Stimulated activated CD8-positive, alpha-beta memory T cell treated with anti-CD3 and anti-CD28 coated beads, Interleukin-2, amount 100 ng/mL, for 1 hour (primary cell): Measurements from ENCODE around the gene KAT6B.

Experiments
- DNase-seq, 2 donors: peaks; one replicate each; pipeline ENCODE4 v3.0.0-alpha.2; 2020; ENCODE audit warnings: low read depth in 2 of 2

KAT6B gene

DNA sequence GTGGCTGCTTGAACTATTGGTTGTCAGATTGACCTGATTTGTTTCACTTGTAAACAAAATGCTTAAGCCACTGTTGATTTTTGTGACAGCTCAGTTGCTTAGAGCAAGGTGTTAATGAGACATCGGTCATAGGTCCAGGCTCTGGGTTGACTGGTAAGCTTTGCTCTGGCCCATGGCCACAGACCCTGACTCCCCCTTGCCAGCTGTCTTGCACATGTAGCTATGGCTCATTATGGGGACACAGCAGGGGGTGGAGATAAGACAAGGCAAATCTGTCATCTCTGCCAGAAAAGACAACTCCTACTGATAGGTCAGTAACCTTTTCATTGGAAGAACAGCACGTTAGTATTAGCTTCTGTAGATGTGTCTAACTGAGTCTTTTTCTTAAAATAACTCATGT lies 95.3 kb downstream of the KAT6B start:
- DNase-seq: no peak

DNA sequence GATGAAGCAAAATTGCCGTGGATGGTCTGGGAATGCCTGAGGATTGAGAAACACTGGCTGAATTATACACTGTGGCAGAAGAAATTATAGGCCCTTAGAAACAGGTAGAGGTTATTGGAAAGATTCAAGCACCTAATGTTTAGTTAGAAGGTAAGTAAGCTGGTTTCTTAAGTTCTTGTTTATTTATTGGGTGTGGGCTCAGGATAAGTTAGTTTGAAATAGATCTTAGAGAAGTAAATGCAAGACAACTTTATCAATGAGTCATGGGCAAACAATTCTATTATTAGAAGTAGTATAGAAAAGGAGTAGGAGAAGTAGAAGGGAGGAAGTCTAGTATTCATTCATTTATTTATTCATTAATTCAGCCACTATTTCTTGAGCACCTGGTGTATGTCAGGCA lies 96.5 kb downstream of the KAT6B start:
- no peak for DNase-seq

- no peak for DNase-seq
Measured at GRCh38 chr10:74923556-74923955, 97.2 kb downstream of the KAT6B start.

- no peak for DNase-seq
Measured at GRCh38 chr10:74924251-74924963, 98.0 kb downstream of the KAT6B start.

GRCh38 chr10:74925291-74925690 lies 98.9 kb downstream of the KAT6B start:
- no peak for DNase-seq

DNA sequence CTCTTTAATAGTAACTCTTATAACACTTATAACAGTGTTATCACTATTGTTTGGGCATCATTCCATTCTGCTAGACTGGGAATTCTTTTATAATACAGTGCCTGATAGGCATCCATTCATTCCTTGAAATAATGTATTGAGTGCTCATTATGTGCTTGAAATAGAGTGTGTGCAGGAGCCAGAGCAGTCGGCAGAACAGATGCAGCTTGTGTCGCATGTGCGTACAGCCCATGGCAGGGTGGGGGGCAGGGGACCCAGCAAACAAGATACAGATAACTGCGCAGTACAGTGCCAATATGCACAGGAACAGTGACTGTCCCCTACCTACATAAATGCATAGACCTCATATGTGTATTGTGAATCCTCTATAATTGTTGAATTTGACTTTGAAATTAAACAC lies 99.3 kb downstream of the KAT6B start:
- no peak for DNase-seq

DNA sequence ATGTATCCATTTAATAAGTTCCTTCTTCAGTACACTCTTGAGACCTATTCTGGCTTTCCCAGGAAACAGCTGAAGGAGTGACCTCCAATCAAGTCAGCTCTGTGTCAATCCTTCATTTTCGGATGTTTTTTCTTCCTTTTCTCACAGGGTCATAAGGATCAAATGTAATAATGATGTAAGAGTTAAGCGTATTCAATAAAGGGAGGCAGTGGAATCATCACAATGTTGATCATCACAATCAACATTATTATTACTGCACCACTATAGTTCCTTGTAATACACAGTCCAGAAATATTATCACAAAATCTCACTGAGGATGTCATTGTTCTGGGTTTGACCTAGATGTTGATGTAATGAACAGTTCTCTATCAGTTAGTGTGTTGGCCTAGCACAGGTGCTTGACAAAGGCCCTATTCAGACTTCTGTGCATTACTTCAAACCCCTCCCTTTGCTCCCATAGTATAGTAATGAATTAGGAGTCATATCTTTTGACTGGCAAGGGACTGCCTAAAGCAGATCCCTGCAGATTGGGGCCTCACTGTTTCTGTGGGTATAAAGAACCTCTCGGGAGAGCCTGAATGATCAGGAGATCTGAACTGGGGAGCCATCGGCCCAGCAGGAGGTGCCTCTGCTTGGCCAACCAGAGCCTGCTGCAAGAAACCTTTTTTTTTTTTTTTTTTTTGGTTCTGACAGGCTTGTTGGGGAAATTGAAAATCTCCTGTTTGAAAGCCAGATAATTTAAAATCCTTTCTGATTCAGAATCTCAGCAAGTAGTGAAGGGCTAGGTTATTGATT lies 100.6 kb downstream of the KAT6B start:
- no peak for DNase-seq

GRCh38 chr10:74927701-74928100 lies 101.3 kb downstream of the KAT6B start:
- DNase-seq: no peak

GRCh38 chr10:74928742-74929191 lies 102.4 kb downstream of the KAT6B start:
- DNase-seq: no peak

GRCh38 chr10:74929197-74929596 lies 102.8 kb downstream of the KAT6B start:
- no peak for DNase-seq

GRCh38 chr10:74930965-74931364 lies 104.6 kb downstream of the KAT6B start:
- no peak for DNase-seq

GRCh38 chr10:74932648-74933047 lies 106.2 kb downstream of the KAT6B start:
- DNase-seq: no peak

DNA sequence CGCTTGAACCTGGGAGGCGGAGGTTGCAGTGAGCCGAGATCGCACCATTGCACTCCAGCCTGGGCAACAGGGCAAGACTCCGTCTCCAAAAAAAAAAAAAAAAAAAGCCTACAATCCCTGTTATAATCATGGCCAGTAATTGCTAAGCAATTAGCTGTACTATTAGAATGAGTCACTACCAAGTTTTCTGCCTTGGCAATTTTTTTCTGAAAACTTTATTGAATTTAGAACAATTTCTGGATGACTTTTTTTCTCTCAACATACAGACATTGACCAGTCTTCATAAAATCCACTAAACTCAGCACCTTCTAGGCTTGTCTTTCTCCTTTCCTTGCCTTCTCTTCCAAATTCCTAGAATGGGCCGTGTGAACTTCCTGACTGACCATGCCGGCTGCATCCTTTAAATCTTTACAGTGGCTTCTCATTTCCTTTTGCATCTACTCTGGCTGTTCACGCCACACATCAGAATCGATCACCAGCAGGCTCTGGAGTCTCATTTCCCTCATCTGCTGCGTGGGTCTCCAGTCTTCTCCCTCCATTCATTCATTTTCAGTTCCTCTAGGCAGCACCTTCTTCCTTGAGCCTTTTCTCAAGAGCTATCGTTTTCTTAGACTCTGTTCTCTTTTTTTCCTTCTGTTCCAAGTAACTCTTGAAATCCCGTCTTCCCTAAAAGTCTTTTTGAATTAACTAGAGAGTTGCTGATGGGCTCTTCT lies 107.9 kb downstream of the KAT6B start:
- DNase-seq: no peak

DNA sequence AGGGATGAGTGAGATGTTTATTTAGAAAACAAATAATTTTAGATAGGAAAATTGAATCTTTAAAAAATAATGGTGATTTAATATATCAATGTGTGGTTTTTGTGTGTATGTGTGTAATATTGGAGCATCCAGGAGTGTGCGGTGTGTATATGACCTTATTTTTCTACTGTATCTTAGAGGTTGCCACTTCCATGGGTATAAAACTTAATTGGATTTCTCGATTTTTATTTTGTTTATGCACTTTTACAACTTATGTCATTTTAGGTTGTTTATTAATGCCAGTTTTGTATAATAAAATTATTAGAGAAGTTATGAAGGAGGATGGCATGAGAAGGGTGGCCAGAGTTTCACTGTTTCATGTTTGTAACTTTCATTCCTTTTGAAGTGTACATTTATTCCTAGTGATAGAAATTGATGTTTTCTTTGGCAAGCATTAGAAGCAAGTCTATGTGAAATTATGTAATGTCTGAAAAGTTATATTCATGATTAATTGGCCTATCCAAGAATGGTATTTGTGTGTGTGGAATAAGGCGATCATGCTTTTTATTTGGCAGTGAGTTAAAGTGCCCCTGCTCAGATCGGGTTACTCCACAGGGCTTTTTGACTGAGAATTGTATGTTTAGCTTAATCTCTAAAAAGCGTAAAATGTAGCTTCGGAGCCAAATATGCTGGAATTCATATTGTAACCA lies 110.3 kb downstream of the KAT6B start:
- no peak for DNase-seq

GRCh38 chr10:74937266-74937856 lies 111.0 kb downstream of the KAT6B start:
- DNase-seq: no peak

DNA sequence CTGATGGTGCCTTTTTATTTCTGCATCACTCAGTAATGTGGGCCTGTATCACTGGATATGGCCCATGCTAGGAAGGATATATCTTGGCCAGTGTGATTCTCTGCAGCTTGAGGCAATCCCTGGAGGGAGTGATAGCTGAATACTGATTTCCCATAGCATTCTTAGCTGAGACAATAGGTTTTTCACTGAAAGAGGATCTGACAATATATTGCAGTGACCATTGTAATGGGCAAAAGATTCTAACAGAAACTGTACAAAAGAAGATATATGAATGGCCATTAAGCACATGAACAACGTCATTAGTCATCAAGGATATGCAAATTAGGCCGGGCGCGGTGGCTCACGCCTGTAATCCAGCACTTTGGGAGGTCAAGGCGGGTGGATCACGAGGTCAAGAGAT lies 117.8 kb downstream of the KAT6B start:
- no peak for DNase-seq

DNA sequence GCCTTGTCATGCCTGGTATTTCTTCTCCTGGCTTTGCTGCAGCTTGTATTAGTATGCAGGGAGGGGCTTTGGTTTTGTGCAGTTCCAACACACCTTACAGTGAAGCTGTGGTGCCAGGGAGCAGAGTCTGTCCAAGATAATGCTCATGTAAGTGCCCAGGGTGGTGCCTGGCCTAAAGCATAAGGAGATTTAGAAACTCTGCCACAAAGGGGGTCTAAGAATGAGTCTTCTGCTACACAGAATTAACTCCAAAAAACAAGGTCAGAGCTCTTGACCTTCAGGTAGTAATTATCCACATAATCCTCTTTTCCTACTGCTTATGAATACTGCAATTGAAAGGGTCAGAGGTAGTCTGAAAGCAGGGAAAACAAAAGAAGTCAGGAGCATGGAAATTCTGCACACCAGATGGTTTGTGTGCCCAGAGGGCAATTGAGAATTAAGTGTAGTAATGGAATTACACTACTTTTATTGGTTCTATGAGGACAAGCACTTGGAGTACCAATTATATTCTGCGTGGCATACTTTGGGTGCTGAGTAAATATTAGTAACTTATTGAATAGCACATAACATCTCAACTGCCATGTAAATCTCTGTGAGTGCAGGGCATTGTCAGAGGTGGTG lies 121.5 kb downstream of the KAT6B start:
- no peak for DNase-seq

DNA sequence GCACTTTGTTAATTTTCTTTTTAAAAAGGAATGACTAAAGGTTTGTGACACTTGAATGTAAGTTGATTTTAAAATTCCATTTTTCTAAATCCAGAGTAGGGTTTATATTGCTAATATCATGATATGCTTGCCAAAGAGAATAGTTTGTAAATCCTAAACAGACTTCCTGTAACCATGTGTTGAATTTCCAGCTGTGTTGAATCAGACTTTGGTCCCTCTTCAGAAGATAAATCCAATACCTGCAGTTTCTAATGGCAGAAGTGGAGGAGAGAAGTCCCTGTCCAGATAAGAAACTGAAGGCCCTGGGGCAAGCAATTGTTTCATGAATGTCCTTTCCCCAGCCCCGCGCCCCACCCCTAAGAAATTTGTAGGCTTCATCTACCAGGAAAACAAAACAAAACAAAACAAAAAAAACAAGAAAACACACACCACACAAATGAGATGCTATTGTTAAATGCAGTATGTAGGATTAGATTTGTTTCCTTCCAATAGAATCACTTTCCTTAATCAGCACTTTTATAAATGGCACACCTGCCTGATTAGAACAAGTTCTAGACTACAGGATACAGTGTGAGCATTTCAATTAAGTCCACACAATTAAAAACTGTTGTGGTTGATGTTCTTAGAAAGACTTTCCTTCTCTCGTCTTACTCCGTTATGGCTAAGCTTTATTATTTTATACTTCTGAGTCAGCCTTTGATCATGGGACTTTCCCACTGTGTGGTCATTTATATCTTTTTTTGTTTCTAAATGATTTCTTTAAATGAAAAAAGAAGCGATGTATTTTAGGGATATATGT lies 122.8 kb downstream of the KAT6B start:
- DNase-seq: no peak

DNA sequence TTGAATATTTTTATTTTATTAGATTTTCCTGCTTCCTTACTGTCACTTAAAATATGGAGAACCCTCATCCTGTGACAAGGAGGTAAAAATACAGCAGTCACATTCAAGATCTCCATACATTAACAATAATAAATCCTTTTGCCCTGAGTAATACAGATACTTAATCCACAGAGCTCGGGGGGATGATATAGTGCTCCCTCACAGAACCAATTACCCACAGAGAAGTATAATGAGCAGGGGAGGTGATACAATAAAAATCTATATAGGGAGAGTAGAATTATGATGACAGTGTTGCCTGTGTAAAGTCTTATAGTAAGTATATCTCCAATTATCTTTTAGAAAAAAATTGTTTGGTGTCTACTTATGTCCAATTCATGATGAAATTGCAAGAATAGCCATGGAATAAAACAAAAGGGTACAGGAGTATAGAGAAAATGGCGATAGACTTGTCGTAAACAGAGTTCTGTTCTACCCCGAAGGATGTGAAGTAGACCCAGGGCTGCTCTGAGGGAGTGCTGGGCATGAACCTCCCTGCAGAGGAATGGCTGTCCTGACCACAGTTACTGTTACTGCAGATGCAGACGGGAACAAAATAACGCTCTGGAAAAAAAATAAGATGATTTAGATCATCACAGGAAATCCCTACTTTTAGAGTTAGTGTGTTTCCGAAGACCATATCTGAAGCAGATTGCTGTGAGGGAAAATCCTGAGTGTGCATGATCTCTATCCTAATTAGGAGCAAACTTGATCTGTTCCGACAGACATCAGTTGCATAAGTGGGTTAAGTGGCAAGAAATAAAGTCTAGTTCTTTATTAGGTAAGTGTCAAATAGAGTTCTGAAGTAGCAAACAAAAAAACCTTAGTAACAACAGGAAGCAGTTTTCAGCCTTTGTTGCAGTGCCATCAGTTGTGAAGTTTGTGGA lies 123.7 kb downstream of the KAT6B start:
- no peak for DNase-seq
